Motor neuron (in vitro differentiated cells): ENCODE data around the gene ABLIM2. TPM values are rescaled to one million over a fixed set of nuclear protein-coding genes. Genes with fewer than 3 reads are reported as not detected.
A peak's percentile ranks its signal among the peaks of the same experiment; 100 is the strongest.

Experiments
- ATAC-seq, 8 experiments: fragments of 200-7000 bp; cut with Tn5 transposase; replicated peaks in 6 of 8; 2 replicates each; pipeline ENCODE4 v1.8.0; 2021; ENCODE audit warnings: mild to moderate bottlenecking in 8 of 8, moderate library complexity in 8 of 8
- H3K27ac ChIP-seq, 2 donors: fragments of 250-450 bp; sonication (Bioruptor Pico); 2 replicates each; pipeline ENCODE4 v1.9.0; 2021; ENCODE audit warnings: antibody characterized with exemption in 2 of 2, mild to moderate bottlenecking in 2 of 2, moderate library complexity in 1 of 2
- H3K4me1 ChIP-seq, 2 donors: fragments of 250-450 bp; sonication (Bioruptor Pico); replicated peaks in 1 of 2; 2 replicates each; pipeline ENCODE4 v1.6.1; 2021; ENCODE audit warnings: antibody characterized with exemption in 2 of 2, mild to moderate bottlenecking in 2 of 2, moderate library complexity in 1 of 2
- H3K4me3 ChIP-seq, 5 donors: fragments of 250-450 bp; sonication (Bioruptor Pico); 2 replicates each; pipeline ENCODE4 v1.9.0; 2021; ENCODE audit warnings: antibody characterized with exemption in 5 of 5, mild to moderate bottlenecking in 5 of 5, moderate library complexity in 4 of 5
- WGBS, 10 experiments: fragments of 450-650 bp; shearing (Covaris generic); methylation state at CpG; one replicate each; pipeline ENCODE4 v1.0.0; 2022; 5-methylcytosine and 5-hydroxymethylcytosine counted together
- in situ Hi-C, 9 experiments: fragments of 400-800 bp; cut with MboI; loops; one replicate each; pipeline ENCODE4 v1.15.0; 2021; ENCODE audit warnings: low sequenced_read_pairs in 9 of 9, low pct_unique_long_range_greater_than_20kb in 2 of 9; ENCODE audit not compliant: unreplicated experiment in 9 of 9
- total RNA-seq, 8 experiments: library from RNA; unstranded; fragments of 300-600 nt; gene quantifications; 2 replicates each; pipeline versions ENCODE4 v1.2.3 to v1.2.4, GENCODE V29; 2022

Gene ABLIM2
- total RNA-seq, 8 experiments from 2014 or later: 0.58 to 18.7 (median 6.5) TPM

- no peaks in the 10 kb centered on the region for H3K4me1 ChIP-seq
- no peak overlapping the region for H3K27ac ChIP-seq
- H3K4me3 ChIP-seq: no peak overlapping the region
- 57 to 100% (median 75%) methylated on average over 1 to 2 of the region's 2 CpGs; no CpG with 5 or more reads in 1 of the 10 experiments for WGBS, 10 experiments
- no peak for ATAC-seq
- in situ Hi-C loops: loop anchor here in 5 of 9 experiments (10.0 to 25.0 kb wide), 2 partner anchors 168 to 175 kb away; no protein-coding TSS in a partner anchor
Measured at GRCh38 chr4:7980036-7980435, 178.6 kb downstream of the ABLIM2 start.

GRCh38 chr4:7979652-7979968, 179.0 kb downstream of the ABLIM2 start:
- no peak overlapping the region for H3K4me3 ChIP-seq
- in situ Hi-C loops: loop anchor here in 4 of 9 experiments (25.0 kb wide), 1 partner anchor 167 kb away; no protein-coding TSS in a partner anchor
- WGBS, 10 experiments: 47 to 100% (median 66%) methylated on average over 2 to 4 of the region's 4 CpGs; no CpG with 5 or more reads in 4 of the 10 experiments
- no peak overlapping the region for H3K27ac ChIP-seq
- ATAC-seq: no peak
- no peaks in the 10 kb centered on the region for H3K4me1 ChIP-seq

- no peaks in the 10 kb centered on the region for H3K4me1 ChIP-seq
- ATAC-seq: peak in 2 of 8 experiments; percentile 8 to 12
- no peak overlapping the region for H3K27ac ChIP-seq
- in situ Hi-C loops: loop anchor here in 4 of 9 experiments (25.0 kb wide), 1 partner anchor 167 kb away; no protein-coding TSS in a partner anchor
- H3K4me3 ChIP-seq: no peak overlapping the region
- WGBS, 10 experiments: 0 to 93% (median 40%) methylated on average over 1 to 9 of the region's 17 CpGs; no CpG with 5 or more reads in 1 of the 10 experiments
Measured at GRCh38 chr4:7978907-7979651, 179.5 kb downstream of the ABLIM2 start.

- ATAC-seq: peak in 6 of 8 experiments; percentile 35 to 66 (median 48)
- 0 to 100% (median 49%) methylated on average over 1 to 2 of the region's 5 CpGs; no CpG with 5 or more reads in 4 of the 10 experiments for WGBS, 10 experiments
- in situ Hi-C loops: loop anchor here in 4 of 9 experiments (25.0 kb wide), 1 partner anchor 166 kb away; no protein-coding TSS in a partner anchor
- Histone ChIP-seq H3K4me1 (peaks cover 3 to 5% of the 10 kb centered on the region in 2 donors), H3K27ac (no peak overlapping the region), H3K4me3 (no peak overlapping the region)
Measured at GRCh38 chr4:7978489-7978888, 180.1 kb downstream of the ABLIM2 start.

GRCh38 chr4:7976634-7977033, 182.0 kb downstream of the ABLIM2 start:
- in situ Hi-C loops: loop anchor here in 4 of 9 experiments (25.0 kb wide), 1 partner anchor 164 kb away; no protein-coding TSS in a partner anchor
- 60 to 100% (median 98%) methylated on average over 1 to 4 of the region's 5 CpGs; no CpG with 5 or more reads in 2 of the 10 experiments for WGBS, 10 experiments
- no peak for ATAC-seq
- H3K4me3 ChIP-seq: no peak overlapping the region
- H3K4me1 ChIP-seq: peaks cover 4 to 7% of the 10 kb centered on the region in 2 donors
- no peak overlapping the region for H3K27ac ChIP-seq

- 80 to 100% (median 94%) methylated on average over 1 to 6 of the region's 7 CpGs; no CpG with 5 or more reads in 3 of the 10 experiments for WGBS, 10 experiments
- peaks cover 4 to 10% of the 10 kb centered on the region in 2 donors for H3K4me1 ChIP-seq
- no peak overlapping the region for H3K27ac ChIP-seq
- in situ Hi-C loops: loop anchor here in 4 of 9 experiments (25.0 kb wide), 1 partner anchor 164 kb away; no protein-coding TSS in a partner anchor
- ATAC-seq: no peak
- H3K4me3 ChIP-seq: no peak overlapping the region
Measured at GRCh38 chr4:7976025-7976424, 182.6 kb downstream of the ABLIM2 start.

- in situ Hi-C loops: no loop called here
- no peak for ATAC-seq
- Histone ChIP-seq H3K27ac (no peak overlapping the region), H3K4me3 (no peak overlapping the region), H3K4me1 (peaks cover 14 to 26% of the 10 kb centered on the region in 2 donors)
- WGBS, 10 experiments: no CpG with 5 or more reads among the region's 1 CpG
Measured at GRCh38 chr4:7974425-7974824, 184.2 kb downstream of the ABLIM2 start.

- in situ Hi-C loops: no loop called here
- 7 to 79% (median 61%) methylated on average over 2 to 7 of the region's 10 CpGs; no CpG with 5 or more reads in 3 of the 10 experiments for WGBS, 10 experiments
- Histone ChIP-seq H3K4me1 (peaks cover 14 to 29% of the 10 kb centered on the region in 2 donors), H3K4me3 (no peak overlapping the region), H3K27ac (no peak overlapping the region)
- peak in 7 of 8 experiments; percentile 6 to 73 (median 63) for ATAC-seq
Measured at GRCh38 chr4:7973545-7973981, 185.1 kb downstream of the ABLIM2 start.

GRCh38 chr4:7971881-7972500, 186.6 kb downstream of the ABLIM2 start:
- Histone ChIP-seq H3K27ac (no peak overlapping the region), H3K4me1 (peaks cover 16 to 37% of the 10 kb centered on the region in 2 donors), H3K4me3 (no peak overlapping the region)
- WGBS, 10 experiments: 58 to 100% (median 82%) methylated on average over 1 to 5 of the region's 13 CpGs; no CpG with 5 or more reads in 4 of the 10 experiments
- in situ Hi-C loops: no loop called here
- peak in 4 of 8 experiments; percentile 16 to 51 (median 30) for ATAC-seq

- no peak overlapping the region for H3K4me3 ChIP-seq
- no peak overlapping the region for H3K27ac ChIP-seq
- in situ Hi-C loops: no loop called here
- 100% methylated on average over 2 of the region's 2 CpGs; no CpG with 5 or more reads in 9 of the 10 experiments for WGBS, 10 experiments
- ATAC-seq: no peak
- H3K4me1 ChIP-seq: peaks cover 16 to 37% of the 10 kb centered on the region in 2 donors
Measured at GRCh38 chr4:7971159-7971631, 187.4 kb downstream of the ABLIM2 start.

GRCh38 chr4:7970361-7970946, 188.2 kb downstream of the ABLIM2 start:
- no CpG with 5 or more reads among the region's 13 CpGs for WGBS, 10 experiments
- Histone ChIP-seq H3K27ac (peak overlapping the region; percentile 56 to 67), H3K4me3 (no peak overlapping the region), H3K4me1 (peaks cover 16 to 37% of the 10 kb centered on the region in 2 donors)
- peak in 6 of 8 experiments; percentile 2 to 76 (median 20) for ATAC-seq
- in situ Hi-C loops: no loop called here

GRCh38 chr4:7968262-7968896, 190.2 kb downstream of the ABLIM2 start:
- H3K4me1 ChIP-seq: peaks cover 13 to 31% of the 10 kb centered on the region in 2 donors
- no peak overlapping the region for H3K27ac ChIP-seq
- in situ Hi-C loops: no loop called here
- 20 to 92% (median 83%) methylated on average over 1 to 11 of the region's 16 CpGs; no CpG with 5 or more reads in 1 of the 10 experiments for WGBS, 10 experiments
- ATAC-seq: no peak
- no peak overlapping the region for H3K4me3 ChIP-seq
